ENCODE data around the gene KIRREL3.

Gene KIRREL3

GRCh38 chr11:126993599-126993998 lies 7.0 kb downstream of the KIRREL3 start:
- no peak for DNase-seq (ENCODE audit: low read depth in 1 of 2, low spot score in 1 of 2)
- TF ChIP-seq POLR2AphosphoS5 (IDR thresholded peaks at IDR 0.05; ENCODE audit: low read depth), result no peak
- no peak for TF ChIP-seq SPI1 (IDR thresholded peaks at IDR 0.05; ENCODE audit: borderline replicate concordance, low read depth)
- TF ChIP-seq, protein P1, sequence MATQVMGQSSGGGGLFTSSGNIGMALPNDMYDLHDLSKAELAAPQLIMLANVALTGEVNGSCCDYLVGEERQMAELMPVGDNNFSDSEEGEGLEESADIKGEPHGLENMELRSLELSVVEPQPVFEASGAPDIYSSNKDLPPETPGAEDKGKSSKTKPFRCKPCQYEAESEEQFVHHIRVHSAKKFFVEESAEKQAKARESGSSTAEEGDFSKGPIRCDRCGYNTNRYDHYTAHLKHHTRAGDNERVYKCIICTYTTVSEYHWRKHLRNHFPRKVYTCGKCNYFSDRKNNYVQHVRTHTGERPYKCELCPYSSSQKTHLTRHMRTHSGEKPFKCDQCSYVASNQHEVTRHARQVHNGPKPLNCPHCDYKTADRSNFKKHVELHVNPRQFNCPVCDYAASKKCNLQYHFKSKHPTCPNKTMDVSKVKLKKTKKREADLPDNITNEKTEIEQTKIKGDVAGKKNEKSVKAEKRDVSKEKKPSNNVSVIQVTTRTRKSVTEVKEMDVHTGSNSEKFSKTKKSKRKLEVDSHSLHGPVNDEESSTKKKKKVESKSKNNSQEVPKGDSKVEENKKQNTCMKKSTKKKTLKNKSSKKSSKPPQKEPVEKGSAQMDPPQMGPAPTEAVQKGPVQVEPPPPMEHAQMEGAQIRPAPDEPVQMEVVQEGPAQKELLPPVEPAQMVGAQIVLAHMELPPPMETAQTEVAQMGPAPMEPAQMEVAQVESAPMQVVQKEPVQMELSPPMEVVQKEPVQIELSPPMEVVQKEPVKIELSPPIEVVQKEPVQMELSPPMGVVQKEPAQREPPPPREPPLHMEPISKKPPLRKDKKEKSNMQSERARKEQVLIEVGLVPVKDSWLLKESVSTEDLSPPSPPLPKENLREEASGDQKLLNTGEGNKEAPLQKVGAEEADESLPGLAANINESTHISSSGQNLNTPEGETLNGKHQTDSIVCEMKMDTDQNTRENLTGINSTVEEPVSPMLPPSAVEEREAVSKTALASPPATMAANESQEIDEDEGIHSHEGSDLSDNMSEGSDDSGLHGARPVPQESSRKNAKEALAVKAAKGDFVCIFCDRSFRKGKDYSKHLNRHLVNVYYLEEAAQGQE (IDR thresholded peaks at IDR 0.05; ENCODE audit: insufficient replicate concordance, low read depth), result no peak
- TF ChIP-seq GABPA (IDR thresholded peaks at IDR 0.05; ENCODE audit: low read depth), result no peak
- TF ChIP-seq, protein P2, sequence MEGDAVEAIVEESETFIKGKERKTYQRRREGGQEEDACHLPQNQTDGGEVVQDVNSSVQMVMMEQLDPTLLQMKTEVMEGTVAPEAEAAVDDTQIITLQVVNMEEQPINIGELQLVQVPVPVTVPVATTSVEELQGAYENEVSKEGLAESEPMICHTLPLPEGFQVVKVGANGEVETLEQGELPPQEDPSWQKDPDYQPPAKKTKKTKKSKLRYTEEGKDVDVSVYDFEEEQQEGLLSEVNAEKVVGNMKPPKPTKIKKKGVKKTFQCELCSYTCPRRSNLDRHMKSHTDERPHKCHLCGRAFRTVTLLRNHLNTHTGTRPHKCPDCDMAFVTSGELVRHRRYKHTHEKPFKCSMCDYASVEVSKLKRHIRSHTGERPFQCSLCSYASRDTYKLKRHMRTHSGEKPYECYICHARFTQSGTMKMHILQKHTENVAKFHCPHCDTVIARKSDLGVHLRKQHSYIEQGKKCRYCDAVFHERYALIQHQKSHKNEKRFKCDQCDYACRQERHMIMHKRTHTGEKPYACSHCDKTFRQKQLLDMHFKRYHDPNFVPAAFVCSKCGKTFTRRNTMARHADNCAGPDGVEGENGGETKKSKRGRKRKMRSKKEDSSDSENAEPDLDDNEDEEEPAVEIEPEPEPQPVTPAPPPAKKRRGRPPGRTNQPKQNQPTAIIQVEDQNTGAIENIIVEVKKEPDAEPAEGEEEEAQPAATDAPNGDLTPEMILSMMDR (IDR thresholded peaks at IDR 0.05; ENCODE audit: insufficient read depth, low read length), result no peak
- Histone ChIP-seq H3K27me3 (ENCODE audit: insufficient read depth, poor library complexity, severe bottlenecking) (peaks cover 16% of the 10 kb centered on the region), H3K4me3 (replicated peaks; ENCODE audit: insufficient read depth, low read length) (no peak overlapping the region), H3K27ac (replicated peaks) (no peak overlapping the region)

DNA sequence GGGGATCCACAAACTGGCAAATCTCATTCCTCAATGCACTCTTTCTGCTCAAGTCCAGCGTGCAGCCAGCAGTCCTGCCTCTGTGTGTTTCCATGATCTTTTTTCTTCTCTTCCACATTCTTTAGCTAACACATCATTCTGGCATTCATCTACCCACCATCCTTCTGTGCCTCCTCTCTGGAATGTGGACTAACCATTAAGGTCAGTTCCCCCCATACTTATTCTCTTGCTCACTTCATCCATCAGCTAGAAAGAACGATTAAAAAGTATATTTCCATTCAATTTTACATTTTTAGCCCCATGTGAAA lies 7.8 kb downstream of the KIRREL3 start:
- no peak for TF ChIP-seq GABPA (IDR thresholded peaks at IDR 0.05; ENCODE audit: low read depth)
- no peak for TF ChIP-seq SPI1 (IDR thresholded peaks at IDR 0.05; ENCODE audit: borderline replicate concordance, low read depth)
- TF ChIP-seq POLR2AphosphoS5 (IDR thresholded peaks at IDR 0.05; ENCODE audit: low read depth), result no peak
- TF ChIP-seq, protein P2 (IDR thresholded peaks at IDR 0.05; ENCODE audit: insufficient read depth, low read length), result no peak
- TF ChIP-seq, protein P1 (IDR thresholded peaks at IDR 0.05; ENCODE audit: insufficient replicate concordance, low read depth), result no peak
- no peak for DNase-seq (ENCODE audit: low read depth in 1 of 2, low spot score in 1 of 2)
- H3K4me3 ChIP-seq (replicated peaks; ENCODE audit: insufficient read depth, low read length), result no peak overlapping the region

DNA sequence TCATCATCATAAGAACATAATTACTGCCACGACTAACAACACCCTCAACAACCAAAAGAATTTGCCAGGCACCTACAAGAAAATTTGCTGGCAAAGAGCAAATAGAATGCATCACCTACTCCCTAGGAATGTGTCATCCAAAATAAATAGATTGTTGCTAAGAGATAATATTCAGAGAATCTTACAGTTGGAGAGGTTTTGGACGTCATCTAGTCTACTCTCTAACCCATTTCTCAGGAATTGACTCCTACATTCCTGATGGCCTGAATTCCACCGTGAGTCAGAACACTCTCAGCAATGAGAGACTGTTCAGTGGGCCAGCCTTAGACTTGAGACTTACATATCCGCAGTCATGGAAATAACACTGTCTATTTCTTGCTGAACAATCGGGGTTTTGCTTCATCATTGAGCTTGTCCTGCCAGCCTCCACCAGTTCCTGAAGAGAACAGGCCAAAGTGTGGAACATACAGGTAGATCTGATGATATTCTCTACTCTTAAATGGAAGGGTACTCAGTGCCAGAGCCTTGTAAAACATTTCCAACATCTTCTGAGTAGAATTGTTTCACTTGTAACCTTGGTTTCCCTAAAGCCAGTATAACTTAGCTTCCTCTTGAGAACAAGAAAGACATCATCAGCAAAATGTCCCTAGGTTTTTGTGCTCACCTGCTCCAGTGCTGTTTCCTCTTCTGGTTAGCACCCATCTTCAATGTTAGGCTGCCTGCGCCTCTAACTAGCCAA lies 8.3 kb downstream of the KIRREL3 start:
- no peak overlapping the region for H3K27ac ChIP-seq (replicated peaks)
- peaks cover 14% of the 10 kb centered on the region for H3K27me3 ChIP-seq (ENCODE audit: insufficient read depth, poor library complexity, severe bottlenecking)
- H3K4me3 ChIP-seq (replicated peaks; ENCODE audit: insufficient read depth, low read length), result no peak overlapping the region

More for the DNA sequence above, 7.8 kb downstream of the KIRREL3 start:
- H3K27ac ChIP-seq (replicated peaks), result no peak overlapping the region
- peaks cover 13% of the 10 kb centered on the region for H3K27me3 ChIP-seq (ENCODE audit: insufficient read depth, poor library complexity, severe bottlenecking)

DNA sequence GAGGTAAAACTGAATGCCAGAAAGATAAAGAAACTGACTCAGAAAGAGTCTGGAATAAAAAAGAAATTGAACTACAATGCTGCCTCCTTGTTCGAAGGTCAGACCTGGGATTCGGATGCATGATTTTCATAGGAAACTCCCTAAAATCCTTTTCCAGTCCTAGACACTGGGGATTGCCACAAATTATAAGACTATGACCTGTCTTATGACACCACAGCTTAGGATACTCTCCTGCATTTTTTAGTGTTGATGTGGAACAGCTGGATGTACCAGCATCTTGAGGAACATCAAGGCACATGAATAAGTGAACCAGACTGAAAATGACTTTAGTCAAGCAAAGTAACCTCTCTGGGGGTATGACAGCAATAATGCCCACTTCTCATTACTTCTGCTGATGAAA lies 9.0 kb downstream of the KIRREL3 start:
- no peak overlapping the region for H3K4me3 ChIP-seq (replicated peaks; ENCODE audit: insufficient read depth, low read length)
- no peak overlapping the region for H3K27ac ChIP-seq (replicated peaks)
- TF ChIP-seq POLR2AphosphoS5 (IDR thresholded peaks at IDR 0.05; ENCODE audit: low read depth), result no peak
- no peak for TF ChIP-seq GABPA (IDR thresholded peaks at IDR 0.05; ENCODE audit: low read depth)
- TF ChIP-seq, protein P1 (IDR thresholded peaks at IDR 0.05; ENCODE audit: insufficient replicate concordance, low read depth), result no peak
- TF ChIP-seq SPI1 (IDR thresholded peaks at IDR 0.05; ENCODE audit: borderline replicate concordance, low read depth), result no peak
- TF ChIP-seq, protein P2 (IDR thresholded peaks at IDR 0.05; ENCODE audit: insufficient read depth, low read length), result no peak
- no peak for DNase-seq (ENCODE audit: low read depth in 1 of 2, low spot score in 1 of 2)
- H3K27me3 ChIP-seq (ENCODE audit: insufficient read depth, poor library complexity, severe bottlenecking), result peaks cover 15% of the 10 kb centered on the region

More for the DNA sequence above, 8.3 kb downstream of the KIRREL3 start:
- no peak for DNase-seq (ENCODE audit: low read depth in 1 of 2, low spot score in 1 of 2)
- no peak for TF ChIP-seq GABPA (IDR thresholded peaks at IDR 0.05; ENCODE audit: low read depth)

Data from HL-60 (cell line).